GM18873 (cell line): Measurements from ENCODE around the gene FSTL4.

Experiments used
- ATAC-seq: cut with Tn5 transposase; IDR thresholded peaks from one replicate; pipeline ENCODE4 v1.9.1; 2021; ENCODE audit warnings: mild to moderate bottlenecking, moderate library complexity, moderate number of reproducible peaks; ENCODE audit not compliant: unreplicated experiment, low FRiP score

FSTL4 gene

DNA sequence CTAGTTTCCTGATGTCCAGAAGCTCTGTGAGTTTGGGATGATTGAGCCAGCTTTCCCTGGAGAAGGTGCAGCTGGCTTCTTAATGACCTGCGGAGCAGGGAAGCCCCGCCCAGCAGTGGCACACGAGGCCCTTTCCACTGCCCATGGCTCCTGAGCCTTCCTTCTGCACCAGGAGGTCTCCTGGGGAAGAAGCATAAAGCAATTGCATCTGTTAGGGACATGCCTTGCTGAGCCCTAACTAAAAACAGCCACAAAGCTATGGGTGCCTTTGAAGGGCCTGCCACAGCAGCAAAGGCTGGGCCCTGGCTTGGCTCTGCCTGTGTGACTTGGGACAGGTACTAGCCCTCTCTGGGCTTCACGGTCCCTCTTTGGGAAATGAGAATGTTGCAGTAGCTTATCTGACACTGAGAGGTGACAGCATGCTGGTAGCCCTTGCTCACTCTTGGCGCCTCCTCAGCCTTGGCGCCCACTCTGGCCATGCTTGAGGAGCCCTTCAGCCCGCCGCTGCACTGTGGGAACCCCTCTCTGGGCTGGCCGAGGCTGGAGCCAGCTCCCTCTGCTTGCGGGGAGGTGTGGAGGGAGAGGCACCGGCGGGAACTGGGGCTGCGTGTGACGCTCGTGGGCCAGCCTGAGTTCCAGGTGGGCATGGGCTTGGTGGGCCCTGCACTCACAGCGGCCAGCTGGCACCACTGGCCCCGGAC is 218.4 kb downstream of the FSTL4 start:
- ATAC-seq, result no peak

DNA sequence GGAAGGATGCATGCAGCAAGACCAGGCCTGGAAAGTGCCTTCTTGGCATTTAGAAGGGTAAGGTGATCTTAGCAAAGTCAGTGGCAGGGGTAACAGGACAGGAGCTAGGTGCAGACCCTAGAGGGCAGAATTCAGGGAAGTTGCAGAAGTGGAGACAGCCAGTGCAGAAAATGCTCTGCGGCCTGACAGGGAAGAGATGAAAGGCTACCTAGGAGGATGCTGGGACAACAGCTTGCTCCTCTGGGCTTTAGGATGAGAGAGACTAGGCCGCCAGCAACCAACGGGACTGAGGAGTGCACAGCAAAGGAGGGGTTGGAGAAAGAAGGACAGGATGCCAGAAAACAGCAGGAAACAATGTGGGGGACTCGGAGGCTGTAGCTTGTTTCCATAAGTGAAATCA is 219.9 kb downstream of the FSTL4 start:
- ATAC-seq, result no peak

DNA sequence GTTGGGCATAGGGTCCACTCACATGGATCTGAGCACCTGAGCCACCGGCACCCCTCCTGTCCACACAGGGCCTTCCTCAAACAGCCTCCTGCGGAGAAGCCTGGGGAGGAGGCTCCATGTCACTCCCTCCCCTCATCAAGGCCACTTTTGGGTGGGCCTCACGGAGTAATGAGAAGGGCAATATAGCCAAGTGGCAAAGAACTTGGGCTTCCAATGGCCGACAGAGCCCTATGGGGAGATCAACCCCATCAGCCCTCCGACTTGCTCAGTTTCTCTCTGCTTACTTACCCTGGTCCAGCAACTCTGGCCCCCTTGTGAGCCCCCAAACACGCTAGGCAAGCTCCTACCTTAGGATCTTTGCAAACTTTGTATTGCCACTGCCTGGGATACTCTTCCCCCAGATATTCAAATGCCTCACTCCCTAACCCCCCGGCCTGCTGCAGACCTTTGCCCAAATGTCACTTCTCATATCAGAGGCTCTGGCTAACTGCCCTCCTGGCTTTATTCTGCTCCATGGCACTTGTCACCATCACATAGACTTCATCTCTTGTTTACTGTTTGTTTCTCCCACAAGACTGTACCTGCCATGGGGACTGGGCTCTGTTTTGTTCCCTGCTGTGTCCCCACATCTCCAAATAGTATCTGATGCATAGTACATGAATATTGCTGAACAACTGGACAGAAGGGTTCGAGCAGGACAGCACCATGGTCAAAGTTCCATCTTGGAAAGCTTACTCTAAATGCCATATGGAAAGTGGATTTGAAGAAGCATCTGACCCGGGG is 220.8 kb downstream of the FSTL4 start:
- ATAC-seq, result no peak

DNA sequence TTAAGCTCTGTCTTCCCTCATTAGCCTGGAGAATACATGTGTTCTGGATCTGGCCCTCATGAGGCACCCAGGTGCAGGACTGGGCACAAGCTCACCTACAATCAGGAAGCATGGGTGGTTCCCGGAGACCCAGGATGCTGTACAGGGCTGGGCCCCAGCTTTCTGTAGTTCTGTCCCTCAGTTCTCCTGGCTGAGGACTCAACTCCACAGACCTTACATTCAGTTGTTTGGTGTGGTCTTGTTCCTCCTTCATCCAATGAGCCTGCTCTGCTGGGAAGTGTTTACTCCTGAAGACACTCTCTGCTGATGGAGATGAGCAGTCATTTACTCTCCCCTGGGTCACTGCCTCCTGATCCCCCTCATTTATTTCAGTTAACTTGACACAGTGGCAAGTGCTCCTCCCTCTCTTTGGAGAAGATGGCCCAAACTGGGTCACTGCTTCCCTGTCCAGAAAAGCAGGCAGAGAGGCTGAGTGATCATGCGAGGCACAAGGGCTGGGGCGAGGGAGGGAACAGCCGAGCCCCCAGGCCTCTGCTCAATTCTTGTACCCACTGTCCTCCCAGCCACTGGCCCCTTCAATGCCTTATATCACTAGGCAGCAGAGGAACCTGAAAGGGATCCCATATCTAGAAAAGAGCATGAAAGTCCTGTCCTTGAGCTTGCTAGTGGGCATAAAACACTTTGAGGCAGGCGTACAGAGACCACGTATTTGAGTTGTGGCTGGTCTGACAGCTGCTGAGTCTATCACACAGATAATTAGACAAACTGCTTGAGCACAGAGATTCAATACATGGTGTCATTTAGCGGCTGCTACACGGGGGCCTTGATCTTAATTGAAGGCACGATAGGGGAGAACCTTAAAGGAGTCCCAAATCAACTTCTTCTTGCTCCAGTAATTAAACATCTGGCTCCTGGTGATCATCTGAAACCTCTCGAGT is 221.7 kb downstream of the FSTL4 start:
- no peak for ATAC-seq

DNA sequence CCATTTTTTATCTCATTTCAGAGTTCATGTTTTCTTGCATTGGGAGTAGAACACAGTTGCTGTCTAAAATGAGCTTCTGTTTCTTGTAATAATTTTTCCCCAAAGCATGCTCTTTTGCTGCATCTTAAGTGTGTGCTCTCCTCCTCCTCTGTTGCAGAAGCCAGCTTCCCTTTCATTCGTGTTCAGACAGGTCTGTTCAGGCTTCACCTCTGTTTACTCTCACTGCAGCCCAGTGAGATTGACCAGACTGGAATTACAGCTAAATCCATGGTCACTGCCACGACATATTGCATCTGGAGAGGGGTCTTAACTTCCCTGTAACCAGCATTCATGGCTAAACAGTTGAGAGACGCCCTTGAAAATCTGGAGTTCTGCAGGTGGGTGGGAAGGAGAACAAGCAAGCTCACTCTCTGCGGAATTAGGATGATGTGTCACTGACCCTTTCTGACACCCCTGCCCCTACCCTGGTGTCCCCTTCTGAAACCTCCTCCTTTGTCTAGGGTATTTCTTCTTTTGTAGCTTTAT is 223.2 kb downstream of the FSTL4 start:
- no peak for ATAC-seq

DNA sequence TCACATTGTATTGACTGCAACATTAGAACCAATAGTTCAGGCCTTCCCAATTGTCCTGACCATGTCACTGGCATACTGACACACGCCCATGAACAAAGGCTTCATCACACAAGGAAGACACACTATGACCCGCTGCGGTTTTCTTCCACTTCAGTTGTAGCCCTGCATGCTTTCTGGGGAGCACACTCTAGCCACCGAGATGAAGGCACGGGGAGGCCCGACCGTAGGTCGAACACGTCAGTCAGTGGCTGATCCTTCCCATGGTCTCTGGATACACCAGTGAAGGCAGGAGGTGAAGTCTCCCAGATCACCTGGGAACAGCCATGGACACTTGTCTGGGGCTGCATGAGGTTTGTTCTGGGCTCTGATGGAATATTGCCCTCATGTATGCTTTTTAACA is 224.7 kb downstream of the FSTL4 start:
- no peak for ATAC-seq

DNA sequence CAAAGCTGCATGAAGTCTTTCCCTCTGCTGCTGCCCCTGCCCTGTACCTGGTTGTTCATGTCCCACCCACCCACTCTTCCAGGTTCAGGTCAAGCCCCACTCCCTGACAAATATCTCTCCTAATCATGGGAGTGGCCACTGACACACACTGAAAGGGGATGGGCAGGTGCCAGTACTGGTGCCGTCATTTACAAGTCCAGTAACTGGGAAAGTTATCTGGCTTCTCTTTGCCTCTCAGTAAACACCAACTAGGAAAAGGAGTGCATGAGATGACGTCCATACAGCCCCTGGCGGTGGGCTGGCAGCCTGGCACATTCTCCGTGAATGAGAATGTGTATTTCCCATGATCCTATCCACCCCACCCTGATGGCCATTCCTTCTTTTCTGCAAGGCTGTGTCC is 225.2 kb downstream of the FSTL4 start:
- no peak for ATAC-seq

DNA sequence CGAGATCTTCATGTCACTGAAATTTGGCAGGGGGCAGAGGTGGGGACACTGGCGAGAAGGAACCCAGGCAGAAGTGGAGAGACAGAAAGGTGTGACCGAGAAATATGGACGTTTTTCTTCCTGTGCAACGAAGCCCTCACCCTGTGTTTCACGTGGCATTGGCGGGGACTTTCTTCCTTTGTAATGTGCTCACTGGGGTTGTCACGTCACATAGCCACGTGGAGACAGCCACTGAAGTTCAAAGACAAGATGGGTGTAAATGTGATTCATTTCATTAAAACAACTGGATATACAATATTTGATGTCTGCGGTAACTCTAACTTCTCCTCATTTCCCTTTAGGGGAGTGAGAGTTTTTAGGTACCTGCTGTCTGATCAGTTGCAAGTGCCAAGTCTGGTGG is 225.7 kb downstream of the FSTL4 start:
- ATAC-seq, result no peak

DNA sequence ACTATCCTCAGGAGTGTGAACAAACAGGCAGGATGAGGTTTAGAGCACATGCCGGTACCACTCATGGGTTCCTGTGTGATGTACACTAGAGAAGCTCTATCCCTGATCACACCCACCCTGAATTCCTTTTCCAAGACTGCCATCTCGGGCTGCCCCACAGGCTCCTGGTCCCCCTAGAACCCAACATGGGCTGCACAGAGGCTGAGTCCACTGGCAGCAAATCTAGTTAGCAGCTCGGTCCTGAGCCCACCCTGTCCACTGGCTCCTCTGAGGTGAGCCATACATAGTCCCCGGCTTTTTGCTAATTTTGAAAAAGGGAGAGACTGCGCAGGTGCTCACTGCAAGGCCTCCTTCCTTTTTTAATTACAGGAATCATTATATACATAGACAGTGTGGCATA is 227.0 kb downstream of the FSTL4 start:
- no peak for ATAC-seq

DNA sequence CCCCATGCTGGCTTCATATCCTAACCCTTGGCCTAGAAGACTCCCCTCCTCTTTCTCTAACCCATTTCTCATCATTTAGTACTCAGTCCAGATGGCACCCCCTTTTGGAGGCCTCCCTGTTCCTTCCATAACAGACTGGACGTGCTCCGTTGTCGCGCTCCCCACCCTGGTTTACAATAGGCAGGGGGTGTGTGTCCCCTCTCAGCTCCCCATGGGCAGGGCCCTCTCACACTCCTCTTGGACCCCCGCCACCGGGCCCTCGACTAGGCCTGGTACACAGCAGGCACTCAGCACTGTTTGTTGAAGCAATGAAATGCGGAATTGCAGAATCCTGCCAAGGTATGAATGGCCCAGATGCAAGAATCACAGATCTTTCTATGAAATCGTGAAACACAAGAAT is 227.4 kb downstream of the FSTL4 start:
- no peak for ATAC-seq

DNA sequence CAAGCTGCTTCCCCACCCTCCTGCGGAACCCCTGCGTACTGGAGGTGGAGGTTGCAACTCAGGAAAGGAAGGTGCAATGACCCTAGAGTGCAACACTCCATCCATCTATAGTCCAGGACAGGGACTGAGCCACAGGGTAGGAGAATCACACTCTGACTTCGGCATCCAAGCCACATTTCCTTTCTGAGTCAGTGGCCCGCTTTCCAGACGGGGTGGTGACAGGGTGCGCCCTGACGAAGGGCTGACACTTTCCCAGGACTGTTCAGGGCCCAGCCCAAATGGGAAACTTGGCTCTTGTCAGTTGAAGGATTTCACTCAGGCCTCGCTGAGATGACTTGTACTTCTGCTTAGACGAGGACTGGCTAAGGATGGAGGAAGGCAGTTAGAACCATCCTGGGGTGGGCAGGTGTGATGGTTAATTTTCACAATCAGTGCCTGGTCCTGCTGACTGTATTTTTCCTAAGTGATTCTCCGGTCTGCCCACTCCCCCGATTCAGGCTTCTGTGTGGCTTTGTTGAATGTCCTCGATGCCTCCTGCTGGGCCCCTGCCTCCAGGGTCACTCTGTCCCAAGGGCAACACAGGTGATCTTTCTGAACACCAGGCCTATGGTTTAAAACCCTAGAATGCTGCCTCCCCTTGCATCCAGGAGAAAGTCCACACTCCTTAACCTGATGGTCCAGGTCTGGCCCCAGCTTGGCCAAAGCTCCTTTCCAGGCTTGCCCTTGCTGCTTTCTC is 228.1 kb downstream of the FSTL4 start:
- no peak for ATAC-seq

DNA sequence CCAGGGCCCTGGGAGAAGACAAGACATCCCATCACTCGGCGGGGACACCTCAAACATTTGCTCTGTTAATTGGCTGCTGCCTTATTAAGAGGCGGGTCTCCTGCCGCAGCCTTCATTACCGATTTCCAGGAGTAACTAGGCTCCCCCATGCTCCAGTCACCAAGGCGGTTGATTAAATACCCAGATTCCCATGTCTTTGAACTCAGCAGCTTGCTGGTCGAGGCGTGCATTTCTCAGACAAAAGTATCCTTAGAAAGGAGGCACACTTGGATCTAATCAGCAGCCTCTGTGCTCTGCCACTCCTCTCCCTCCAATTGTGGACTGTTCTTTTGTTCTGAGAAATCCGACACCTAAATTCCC is 228.8 kb downstream of the FSTL4 start:
- no peak for ATAC-seq

DNA sequence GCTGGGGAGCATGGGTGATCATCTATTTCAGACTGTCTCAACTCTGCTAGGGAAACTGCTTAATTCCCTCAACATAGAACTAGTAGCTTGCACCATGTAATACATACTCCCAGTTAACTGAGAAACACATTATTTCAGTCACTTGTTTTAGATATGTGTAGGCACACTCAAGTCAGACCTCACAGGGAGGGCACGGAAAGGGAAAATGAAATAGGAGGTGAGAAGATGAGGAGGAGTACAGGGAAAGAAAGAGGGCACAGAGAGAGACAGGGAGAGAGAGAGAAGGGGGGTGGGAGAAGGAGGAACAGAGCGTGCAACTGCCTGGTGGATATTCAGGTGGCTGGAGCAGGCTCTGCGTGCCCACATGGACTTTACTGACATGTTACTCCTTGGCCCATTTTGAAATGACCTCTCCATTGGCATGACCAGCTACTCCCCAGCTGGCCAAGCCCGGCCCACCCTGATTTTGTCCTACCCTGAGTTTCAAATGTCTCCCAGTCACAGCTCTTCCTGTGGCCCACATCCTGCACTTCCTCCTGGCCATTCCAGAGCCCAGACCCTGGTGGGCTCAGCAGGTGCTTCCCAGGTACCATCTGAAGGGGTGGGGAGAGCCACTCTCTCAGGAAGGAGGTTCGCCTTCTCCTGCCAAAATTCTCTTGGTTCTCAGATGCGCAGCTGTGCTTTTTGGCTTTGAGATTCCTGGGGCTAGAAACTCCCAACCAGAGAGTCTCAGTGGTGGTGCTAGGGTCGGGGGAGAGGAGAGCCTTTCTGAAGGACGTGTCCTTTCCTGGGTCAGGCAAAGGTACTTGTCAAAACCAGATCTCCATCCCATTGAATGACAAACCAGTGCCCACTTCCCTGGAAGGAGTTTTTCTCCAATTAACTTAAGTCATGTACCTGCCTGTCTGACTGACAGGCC is 229.4 kb downstream of the FSTL4 start:
- ATAC-seq, result no peak

DNA sequence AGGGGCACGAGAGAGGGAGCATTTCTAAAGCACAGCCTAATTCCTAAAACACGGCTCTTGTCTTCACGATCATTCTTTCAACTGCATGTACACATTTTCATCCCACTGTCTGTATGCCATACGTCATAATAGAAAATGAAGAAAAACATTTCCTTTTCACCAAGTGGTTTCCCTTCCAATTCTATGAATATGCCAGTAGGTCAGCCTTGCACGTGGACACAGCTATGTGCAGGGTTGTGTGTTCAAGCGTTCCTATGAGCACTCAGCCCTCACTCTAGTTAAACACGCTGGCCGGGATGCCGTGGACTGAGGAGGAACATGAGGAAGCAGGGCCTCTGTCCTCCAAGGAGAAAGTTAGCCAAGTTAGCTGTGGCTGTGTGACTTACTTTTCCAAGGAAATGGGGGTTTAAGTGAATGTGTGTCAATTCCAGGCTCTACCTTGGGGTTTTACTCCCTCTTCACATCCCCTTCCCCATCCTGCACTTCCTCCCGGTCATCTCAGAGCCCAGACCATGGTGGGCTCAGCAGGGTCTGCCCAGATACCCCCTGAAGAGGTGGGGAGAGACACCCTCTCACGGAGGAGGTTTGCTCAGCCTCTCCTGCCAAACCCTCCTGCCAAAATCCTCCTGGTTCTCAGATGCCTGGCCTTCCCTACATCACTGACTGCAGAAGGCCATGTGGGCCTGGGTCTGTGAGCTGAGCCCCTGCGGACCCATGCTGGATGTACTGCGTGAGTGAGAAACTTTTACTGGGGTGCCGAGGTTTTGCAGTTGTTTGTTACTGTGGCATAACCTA is 230.6 kb downstream of the FSTL4 start:
- no peak for ATAC-seq

DNA sequence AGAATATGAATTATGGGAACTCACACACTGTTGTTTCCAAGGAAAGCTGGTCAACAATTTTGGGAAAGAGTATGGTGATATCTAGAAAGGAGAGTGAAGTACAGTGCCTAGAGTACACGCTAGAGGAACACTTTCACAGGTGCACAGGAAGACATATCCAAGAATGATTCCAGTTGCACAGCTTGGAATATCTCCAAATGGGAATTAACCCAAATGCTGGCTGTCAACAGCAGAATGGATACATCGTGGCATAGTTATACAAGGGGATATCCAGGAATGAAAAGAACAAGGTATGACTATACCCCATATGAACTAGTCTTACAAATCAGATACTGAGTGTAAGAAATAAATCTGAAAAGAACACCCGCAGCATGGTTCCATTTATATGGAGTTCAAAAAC is 231.3 kb downstream of the FSTL4 start:
- no peak for ATAC-seq

DNA sequence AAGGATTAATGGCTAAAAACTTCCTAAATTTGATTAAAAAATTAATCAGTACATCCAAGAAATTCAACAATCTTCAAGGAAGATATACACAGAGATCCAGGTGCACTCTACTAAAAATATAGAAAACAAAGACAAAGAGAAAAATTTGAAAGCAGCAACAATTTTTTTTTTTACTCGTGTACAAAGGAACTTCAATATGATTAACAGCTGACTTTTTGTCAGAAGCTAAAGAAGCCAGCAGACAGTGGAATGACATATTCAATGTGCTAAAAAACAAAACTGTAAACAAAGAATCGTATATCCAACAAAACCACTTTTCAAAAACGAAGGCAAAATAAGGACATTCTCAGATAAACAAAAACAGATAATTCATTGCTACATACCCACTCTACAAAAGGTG is 234.6 kb downstream of the FSTL4 start:
- ATAC-seq, result no peak

DNA sequence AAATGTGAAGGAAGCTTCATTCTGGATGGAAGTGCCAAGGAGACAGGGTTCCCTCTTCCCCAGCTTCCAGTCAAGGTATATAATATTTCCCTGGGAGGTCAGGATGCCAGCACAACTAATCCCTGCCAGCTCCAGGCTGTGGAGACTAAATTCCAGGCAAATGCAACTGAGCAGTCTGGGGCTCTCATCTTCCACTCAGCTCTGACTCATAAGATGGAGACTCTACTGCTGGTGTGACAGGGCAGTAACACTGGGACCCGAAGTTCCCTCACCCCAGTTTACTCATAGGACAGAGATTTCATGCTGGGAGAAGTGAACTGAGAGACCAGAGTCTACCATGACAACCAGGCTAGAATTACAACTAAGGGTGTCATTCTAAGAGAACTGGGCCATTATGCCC is 235.4 kb downstream of the FSTL4 start:
- no peak for ATAC-seq

DNA sequence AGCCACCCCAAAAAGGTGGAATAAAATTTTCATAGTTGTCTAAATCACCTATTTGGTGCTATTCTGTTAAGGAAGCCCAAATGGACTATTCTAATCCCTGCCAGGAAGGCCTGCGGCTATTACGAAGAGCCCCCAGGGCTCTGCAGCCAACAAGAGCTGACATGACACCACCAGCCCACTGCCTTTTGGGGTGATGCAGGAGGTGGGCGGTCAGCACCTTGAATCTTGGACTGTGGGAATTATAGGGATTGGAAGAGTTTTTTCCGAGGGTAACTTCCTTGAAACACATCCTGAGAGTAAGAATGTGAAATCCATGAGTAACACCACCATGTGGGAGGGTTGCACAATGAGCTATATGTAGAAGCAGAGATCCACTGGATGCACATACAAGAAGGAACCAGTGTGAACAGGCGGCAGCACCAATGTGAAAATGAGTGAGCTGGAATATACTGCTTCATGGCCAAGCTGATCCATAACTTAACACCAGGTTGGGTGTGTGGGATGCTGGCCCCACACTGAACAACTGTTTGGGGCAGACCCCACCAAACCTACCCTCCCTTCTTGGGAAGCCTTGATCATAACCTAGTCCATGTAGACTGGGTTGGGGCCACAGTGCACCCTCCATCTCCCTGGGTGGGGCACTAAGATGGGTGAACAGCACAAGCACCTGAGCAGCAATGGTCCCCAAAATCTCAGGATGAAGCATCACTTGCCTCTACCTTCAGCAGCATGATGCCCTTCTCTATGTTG is 239.0 kb downstream of the FSTL4 start:
- ATAC-seq, result no peak
